Glomerular endothelial cell (primary cell): ENCODE data around the gene POLR1B. TPM values are rescaled to one million over a fixed set of nuclear protein-coding genes. Genes with fewer than 3 reads are reported as not detected.
"Not testable (repeated sequence)": the region's sequence is repeated elsewhere in the genome, so short reads cannot be mapped to it uniquely, and the experiment has no call there.

Source experiments
- DNase-seq: peaks from one replicate; pipeline ENCODE4 v3.0.0-alpha.2; 2011; ENCODE audit warnings: low read depth, low spot score; ENCODE audit errors: extremely low read depth
- total RNA-seq: library from RNA; depleted of rRNA; stranded (reverse); fragments of >200 nt; gene quantifications from 2 replicates; pipeline ENCODE4 v1.2.3, GENCODE V29; 2015

The POLR1B gene, protein sequence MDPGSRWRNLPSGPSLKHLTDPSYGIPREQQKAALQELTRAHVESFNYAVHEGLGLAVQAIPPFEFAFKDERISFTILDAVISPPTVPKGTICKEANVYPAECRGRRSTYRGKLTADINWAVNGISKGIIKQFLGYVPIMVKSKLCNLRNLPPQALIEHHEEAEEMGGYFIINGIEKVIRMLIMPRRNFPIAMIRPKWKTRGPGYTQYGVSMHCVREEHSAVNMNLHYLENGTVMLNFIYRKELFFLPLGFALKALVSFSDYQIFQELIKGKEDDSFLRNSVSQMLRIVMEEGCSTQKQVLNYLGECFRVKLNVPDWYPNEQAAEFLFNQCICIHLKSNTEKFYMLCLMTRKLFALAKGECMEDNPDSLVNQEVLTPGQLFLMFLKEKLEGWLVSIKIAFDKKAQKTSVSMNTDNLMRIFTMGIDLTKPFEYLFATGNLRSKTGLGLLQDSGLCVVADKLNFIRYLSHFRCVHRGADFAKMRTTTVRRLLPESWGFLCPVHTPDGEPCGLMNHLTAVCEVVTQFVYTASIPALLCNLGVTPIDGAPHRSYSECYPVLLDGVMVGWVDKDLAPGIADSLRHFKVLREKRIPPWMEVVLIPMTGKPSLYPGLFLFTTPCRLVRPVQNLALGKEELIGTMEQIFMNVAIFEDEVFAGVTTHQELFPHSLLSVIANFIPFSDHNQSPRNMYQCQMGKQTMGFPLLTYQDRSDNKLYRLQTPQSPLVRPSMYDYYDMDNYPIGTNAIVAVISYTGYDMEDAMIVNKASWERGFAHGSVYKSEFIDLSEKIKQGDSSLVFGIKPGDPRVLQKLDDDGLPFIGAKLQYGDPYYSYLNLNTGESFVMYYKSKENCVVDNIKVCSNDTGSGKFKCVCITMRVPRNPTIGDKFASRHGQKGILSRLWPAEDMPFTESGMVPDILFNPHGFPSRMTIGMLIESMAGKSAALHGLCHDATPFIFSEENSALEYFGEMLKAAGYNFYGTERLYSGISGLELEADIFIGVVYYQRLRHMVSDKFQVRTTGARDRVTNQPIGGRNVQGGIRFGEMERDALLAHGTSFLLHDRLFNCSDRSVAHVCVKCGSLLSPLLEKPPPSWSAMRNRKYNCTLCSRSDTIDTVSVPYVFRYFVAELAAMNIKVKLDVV
- total RNA-seq = 11.7 and 12.4 TPM in 2 replicates

DNA sequence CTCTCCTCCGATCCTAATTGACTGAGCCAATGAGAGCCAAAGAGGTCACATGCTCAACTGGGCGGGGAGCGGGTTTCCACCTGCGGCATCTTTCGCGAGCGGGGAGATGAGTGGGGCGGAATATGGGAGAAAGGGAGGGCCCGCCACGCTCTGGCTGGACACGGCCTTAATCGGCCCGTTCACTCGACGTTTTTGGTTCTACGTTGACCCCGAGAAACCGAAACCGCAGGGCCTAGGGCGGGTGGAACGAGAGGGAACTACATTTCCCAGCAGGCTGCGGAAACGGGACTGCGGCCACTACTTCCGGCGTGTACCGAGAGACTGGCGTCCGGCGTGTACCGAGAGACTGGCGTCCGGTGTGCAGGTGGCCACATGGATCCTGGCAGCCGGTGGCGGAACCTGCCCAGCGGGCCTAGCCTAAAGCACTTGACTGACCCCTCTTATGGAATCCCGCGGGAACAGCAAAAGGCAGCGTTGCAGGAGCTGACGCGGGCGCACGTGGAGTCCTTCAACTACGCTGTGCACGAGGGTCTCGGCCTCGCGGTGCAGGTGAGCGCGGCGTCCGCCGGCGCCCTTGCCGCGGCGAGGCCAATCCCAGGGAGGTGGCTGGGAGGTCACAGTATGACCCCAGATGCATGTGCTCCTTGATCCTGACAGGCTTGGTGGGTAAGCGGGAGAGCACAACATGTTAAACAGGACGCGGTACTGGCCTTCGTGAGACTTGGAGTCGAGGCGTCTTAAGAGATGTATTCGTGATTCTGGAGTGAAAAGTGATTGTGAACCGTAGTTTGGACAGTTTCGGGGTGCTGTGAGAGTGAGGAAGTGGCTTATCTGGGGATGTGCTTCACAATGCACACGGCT, at the start of gene POLR1B:
Gene POLR1B, plus strand, starts transcription at position 343 of the 861 bp plus-strand sequence. Its CDS starts 30 bp downstream, at position 373.
- peak; percentile 31 for DNase-seq

DNA sequence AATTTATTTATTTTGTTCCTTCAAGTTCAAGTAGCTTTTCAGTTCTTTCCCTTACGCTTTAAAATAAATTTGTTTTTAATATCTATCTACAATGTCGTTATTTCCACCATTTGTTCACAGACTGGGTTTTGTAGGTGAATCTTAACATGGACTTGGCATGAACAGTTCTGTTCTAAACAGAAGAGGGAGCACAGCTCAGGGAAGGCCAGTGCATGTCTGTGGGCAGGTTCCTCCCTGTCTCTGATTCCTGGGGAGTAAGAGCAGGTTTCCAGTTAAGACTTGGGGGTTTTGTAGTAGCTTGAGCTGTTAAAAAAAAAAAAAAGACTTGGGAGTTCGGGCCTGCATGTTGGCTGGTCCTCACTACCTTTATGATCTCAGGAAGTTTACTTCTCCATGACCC, 49.2 kb upstream of the POLR1B start:
- DNase-seq = no peak

DNA sequence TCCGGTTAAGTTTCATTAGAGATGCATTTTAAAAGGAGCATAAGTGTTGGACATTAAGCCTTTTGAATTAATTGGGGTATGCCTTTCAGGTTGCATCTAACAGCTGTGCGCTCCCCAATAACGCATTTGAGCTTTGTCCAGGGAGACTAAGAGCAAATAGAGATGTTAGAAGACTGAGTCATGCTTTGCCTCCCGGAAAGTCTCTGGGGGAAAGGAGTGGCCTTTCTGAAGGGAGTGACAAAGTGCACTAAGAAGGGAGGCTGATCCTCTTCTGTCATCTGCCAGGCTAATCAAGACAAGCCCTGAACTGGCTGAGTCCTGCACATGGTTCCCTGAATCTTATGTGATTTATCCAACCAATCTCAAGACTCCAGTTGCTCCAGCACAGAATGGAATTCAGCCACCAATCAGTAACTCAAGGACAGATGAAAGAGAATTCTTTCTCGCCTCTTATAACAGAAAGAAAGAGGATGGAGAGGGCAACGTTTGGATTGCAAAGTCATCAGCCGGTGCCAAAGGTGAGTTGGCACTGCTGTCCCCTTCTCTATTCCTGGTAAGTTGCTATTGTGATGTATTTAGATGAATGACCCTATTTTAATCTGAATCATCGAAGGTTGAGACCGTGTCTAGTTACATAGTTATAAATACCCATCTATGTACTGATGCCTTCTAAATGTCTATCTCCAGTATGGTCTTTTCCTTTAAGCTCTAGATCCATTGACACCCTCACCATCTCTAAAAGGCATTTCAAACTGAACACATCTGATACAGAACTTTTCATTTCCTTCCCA, 48.2 kb upstream of the POLR1B start:
- DNase-seq = no peak

DNA sequence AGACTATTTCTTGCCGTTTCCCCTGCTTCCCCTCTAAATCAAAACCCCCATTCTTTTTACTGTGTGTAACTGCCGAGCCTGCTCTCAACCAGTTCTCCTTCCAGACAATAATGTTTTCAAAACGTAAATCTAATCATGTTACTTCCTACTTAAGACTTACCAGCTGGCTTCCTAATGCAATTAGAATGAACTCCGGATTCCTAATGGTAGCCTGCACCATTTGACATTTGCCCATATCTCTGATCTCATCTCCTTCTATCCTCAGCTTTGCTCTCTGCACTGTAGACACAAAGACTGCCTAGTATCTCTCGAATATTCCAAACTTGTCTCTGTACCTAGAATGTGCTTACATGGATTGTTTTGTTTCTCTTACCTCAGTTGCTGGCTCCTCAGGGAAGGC, 47.4 kb upstream of the POLR1B start:
- no peak for DNase-seq

DNA sequence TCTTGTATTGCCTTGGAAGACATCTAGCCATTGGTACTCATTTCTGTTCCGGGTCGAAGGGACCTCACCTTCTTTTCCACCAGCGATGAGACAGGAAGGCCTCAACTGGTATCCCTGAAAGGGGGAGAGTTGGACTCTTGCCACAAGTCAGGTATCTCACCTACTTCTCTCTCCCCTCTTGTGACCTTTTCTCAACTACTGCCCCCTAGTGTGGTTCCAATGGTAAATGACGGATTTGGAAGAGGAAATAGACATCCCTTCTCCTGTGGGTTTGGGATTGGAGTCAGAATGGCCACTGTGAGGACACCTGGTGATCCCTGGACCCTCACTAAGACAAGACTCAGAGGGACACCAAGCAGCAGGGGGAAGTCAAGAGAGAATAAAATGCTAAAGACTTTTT, 46.4 kb upstream of the POLR1B start:
- not testable (repeated sequence) for DNase-seq

DNA sequence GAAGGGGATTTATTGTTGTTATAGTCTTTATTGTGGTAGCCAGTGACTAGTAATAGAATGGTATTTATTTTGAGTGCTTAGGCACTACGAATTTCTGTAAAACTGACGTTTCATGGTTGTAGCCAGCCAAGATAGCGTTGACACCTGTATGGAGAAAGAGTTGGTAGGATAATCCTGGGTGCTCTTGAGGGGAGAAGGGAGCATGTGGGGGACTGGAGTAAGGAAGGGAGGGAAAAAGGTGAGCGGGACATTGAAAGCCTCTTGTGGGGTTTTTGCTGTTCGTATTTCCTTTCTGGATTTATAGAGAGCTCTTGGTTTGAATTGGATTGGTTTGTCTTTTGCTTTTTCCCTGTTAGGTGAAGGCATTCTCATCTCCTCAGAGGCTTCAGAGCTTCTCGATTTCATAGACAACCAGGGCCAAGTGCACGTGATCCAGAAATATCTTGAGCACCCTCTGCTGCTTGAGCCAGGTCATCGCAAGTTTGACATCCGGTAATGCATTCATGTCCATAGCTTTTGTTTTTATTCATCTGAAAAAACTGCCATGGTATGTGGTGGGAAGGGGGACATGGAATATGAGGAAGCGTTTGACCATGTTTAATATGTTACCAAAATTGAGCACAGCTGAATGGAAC, 41.3 kb upstream of the POLR1B start:
- not testable (repeated sequence) for DNase-seq

DNA sequence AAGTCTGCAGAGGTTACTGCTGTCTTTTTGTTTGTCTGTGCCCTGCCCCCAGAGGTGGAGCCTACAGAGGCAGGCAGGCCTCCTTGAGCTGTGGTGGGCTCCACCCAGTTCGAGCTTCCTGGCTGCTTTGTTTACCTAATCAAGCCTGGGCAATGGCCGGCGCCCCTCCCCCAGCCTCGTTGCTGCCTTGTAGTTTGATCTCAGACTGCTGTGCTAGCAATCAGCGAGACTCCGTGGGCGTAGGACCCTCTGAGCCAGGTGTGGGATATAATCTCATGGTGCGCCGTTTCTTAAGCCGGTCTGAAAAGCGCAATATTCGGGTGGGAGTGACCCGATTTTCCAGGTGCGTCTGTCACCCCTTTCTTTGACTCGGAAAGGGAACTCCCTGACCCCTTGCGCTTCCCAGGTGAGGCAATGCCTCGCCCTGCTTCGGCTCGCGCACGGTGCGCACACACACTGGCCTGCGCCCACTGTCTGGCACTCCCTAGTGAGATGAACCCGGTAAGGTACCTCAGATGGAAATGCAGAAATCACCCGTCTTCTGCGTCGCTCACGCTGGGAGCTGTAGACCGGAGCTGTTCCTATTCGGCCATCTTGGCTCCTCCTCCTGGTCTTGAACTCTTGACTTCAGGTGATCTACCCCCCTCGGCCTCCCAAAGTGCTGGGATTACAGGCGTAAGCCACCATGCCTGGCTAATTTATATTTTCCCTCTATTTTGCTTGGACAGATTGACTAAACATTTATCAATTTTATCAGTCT, 32.8 kb upstream of the POLR1B start:
- DNase-seq = not testable (repeated sequence)

DNA sequence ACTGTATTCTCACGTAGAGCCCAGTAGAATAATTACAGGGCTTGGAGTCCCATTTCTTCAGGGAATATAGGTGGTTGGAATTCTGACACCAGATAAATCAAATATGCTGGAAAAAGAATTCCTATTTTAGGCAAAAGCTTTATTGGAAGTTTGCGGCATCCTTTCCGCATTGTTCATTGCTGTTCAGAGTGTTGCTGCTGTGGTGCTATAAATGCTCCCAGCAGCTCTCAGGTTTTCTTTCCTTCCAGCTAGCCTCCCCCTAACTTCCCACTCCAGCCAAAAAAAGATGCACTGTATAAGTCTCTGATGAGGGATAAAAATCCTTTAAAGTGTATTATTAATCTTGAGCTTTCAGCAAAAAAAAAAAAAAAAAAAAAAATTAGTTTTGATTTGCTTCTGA, 25.5 kb upstream of the POLR1B start:
- no peak for DNase-seq

DNA sequence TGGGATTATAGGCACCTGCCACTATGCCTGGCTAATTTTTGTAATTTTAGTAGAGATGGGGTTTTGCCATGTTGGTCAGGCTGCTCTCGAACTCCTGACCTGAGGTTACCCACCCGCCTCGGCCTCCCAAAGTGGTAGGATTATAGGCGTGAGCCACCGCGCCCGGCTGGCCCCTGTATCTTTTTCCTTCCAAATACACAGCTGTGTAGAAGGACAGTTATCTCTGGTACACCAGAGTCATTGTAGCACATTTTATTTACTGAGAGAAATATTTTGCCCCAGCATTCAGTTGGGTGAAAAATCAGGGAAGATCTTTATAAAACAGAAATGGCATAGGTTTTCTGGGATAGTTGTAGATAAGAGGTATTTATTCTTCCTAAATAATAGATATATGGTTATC, 23.5 kb upstream of the POLR1B start:
- no peak for DNase-seq

DNA sequence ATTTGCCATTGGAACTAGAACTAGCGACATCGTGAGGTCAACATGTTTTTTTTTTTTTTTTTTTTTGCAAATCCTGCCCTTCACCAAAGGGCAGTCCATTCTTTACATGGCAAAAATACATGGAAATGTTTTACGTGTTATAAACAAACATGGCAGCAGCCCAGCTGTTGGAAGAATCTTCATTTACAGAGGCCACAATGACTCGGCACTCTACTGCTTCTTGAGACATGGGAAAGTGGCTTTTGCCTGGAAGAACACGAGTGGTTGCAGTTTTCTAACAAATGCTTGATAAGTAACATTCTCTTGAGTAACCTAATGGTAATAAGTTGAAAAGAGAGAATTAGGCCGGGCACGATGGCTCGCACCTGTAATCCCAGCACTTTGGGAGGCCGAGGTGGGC, 22.8 kb upstream of the POLR1B start:
- no peak for DNase-seq

DNA sequence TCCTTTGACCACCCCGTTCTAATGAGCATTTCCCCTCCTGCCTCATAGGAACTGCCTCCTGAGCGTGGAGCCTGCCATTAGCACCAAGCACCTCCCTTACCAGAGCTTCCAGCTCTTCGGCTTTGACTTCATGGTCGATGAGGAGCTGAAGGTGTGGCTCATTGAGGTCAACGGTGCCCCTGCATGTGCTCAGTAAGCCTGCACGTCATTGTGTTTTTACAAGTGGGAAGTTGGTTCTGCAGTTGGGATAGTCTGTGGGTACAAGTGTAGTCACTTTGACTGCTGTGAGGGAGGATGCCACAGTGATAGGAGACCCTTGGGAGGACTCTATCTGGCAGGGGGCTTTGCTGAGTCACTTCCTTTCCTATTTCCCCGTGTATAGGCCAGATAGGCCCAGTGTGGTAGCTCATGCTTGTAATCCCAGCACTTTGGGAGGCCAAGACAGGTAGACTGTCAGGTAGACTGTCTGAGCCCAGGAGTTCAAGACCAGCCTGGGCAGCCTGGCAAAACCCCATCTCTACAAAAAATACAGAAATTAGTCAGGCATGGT, 22.0 kb upstream of the POLR1B start:
- DNase-seq = no peak

DNA sequence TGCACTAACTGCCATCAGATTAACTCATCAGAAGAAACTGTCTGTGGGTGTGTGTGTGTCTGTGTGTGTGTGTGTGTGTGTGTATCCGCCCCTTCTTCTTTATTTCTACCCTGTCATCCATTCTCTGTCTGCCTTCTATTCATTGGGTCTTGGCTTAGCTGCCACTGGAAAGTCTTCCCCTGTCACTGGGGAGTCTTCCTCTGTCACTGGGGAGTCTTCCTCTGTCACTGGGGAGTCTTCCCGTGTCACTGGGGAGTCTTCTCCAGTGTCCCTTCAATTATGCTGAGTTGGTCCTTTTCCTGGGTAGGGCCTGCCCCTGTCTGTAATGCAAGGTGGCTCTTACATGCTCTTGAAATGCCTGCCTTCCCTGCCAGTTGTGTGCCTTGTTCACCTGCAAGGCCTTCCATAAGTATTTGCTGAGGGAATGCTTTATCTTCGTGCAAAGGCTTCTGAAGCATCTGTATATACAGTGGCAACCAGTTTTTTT, 18.9 kb upstream of the POLR1B start:
- no peak for DNase-seq

DNA sequence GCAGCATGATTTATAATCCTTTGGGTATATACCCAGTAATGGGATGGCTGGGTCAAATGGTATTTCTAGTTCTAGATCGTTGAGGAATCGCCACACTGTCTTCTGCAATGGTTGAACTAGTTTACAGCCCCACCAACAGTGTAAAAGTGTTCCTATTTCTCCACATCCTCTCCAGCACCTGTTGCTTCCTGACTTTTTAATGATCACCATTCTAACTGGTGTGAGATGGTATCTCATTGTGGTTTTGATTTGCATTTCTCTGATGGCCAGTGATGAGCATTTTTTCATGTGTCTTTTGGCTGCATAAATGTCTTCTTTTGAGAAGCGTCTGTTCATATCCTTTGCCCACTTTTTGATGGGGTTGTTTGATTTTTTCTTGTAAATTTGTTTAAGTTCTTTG, 18.0 kb upstream of the POLR1B start:
- not testable (repeated sequence) for DNase-seq

DNA sequence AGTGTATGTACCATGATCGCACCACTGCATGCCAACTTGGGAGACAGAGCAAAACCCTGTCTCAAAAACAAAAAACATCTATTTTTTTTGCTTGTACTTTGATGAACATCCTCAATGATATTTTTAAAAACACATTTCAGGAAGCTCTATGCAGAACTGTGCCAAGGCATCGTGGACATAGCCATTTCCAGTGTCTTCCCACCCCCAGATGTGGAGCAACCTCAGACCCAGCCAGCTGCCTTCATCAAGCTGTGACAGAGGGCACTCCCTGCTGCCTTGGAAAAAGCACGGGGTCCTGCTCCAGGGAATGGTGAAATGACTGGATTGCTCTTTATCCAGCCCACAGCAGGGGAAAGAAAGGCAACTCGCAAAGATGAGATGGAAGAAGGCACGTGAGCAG, 13.7 kb upstream of the POLR1B start:
- no peak for DNase-seq

DNA sequence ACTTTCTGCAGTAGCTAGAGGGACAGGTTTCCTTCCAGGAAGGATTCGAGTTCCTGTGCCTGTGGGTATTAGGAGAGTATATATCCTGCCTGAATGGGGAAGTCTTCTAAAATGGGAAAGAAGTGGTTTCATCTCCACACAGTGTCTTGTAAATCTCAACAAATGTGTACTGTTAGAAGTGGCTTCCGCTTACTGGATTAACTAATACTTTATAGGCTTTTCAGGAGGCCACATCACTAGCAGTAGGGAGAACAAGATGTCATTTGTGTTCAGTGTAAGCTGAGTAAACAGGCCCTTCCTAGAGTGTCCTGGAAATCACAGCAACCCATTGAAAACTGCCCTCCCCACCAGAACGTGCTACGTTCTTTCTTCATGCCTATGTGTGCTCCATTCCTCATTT, 12.5 kb upstream of the POLR1B start:
- no peak for DNase-seq

DNA sequence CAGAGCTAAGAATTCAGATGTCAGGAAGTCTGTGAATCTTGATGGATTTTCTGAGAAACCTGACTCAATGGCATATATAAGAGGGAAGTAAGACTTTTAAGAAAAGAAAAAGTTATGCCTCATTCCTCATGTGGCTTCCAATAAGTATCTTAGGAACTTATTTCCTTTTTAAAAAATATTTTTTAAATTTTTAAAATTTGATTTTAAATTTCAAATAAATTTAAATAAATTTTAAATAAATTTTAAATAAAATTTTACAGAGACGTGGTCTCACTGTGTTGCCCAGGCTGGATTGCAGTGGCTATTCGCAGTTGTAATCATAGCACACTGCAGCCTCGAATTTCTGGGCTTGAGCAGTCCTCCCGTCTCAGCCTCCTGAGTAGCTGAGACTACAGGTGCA, 11.5 kb upstream of the POLR1B start:
- DNase-seq = no peak

DNA sequence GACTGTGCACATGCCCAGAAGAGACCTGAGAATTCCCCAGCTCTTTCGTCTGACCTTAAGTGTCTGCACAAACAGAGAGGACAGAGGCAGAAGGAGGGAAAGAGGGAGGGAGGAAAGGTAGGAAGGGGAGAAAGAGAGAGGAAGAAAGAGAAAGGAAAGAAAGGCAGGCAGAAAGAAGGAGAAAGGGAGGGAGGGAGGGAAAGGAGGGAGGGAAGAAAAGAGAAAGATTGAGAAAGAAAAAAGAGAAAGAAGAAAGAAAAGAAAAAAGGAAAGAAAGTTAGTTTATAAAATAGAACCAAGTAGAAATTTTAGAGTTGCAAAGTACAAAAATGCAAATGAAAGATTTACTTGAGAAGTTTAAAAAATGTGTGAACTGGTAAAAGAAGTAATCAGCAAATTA, 7.4 kb upstream of the POLR1B start:
- DNase-seq = no peak

DNA sequence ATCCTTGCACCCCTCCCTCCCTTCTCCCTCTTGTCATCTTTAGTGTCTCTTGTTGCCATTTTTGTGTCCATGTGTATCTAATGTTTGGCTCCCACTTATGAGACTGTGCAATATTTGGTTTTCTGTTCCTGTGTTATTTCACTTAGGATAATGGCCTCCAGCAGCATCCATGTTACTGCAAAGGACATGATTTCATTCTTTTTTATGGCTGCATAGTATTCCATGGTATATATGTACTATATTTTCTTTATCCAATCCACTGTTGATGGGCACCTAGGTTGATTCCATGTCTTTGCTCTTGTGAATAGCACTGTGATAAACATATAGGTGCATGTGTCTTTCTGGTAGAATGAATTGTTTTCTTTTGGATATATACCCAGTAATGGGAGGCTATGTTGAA, 5.6 kb upstream of the POLR1B start:
- not testable (repeated sequence) for DNase-seq
